HFFc6 (cell line): Measurements from ENCODE around the gene TTC9C. TPM values are rescaled to one million over a fixed set of nuclear protein-coding genes. Genes with fewer than 3 reads are reported as not detected.
"Not testable (repeated sequence)": the region's sequence is repeated elsewhere in the genome, so short reads cannot be mapped to it uniquely, and the experiment has no call there.

ENCODE experiments used
- DNase-seq: peaks from one replicate; pipeline ENCODE4 v3.0.0-alpha.2; 2018
- H3K27ac Mint-ChIP-seq: 2 replicates; pipeline ENCODE4 v1.8.0; 2020; ENCODE audit warnings: mild to moderate bottlenecking, mixed read lengths
- H3K27me3 Mint-ChIP-seq: 2 replicates; pipeline ENCODE4 v1.8.0; 2021; ENCODE audit warnings: mild to moderate bottlenecking, moderate library complexity, mixed read lengths; ENCODE audit not compliant: insufficient read depth
- H3K36me3 Mint-ChIP-seq: 2 replicates; pipeline ENCODE4 v1.8.0; 2021; ENCODE audit warnings: low read depth, mixed read lengths
- H3K4me1 Mint-ChIP-seq: 2 replicates; pipeline ENCODE4 v1.8.0; 2020; ENCODE audit warnings: low read depth, mixed read lengths
- H3K4me3 Mint-ChIP-seq: 2 replicates; pipeline ENCODE4 v1.8.0; 2020; ENCODE audit warnings: mild to moderate bottlenecking, moderate library complexity, mixed read lengths
- H3K9me3 Mint-ChIP-seq: 2 replicates; pipeline ENCODE4 v1.8.0; 2020; ENCODE audit warnings: mild to moderate bottlenecking, mixed read lengths
- CTCF ChIP-seq: fragments of 200-600 bp; sonication (generic); IDR thresholded peaks from 2 replicates; pipeline ENCODE4 v1.5.0; 2021; ENCODE audit warnings: antibody characterized with exemption, mild to moderate bottlenecking
- total RNA-seq, 6 experiments: library from RNA; stranded (reverse); fragmentation: NEBNext Ultra II Directional; extraction: Animal tissue kit (Norgen Biotek cat#: 25700); gene quantifications; 2 replicates in 1 of 6; 3 replicates in 5 of 6; pipeline ENCODE4 v1.2.3, GENCODE V29; 2021

The TTC9C gene
- total RNA-seq, 6 experiments from 2014 or later, result 46.2 to 52.7 (median 50.0) TPM

- no peak for DNase-seq
- Mint-ChIP-seq H3K27me3 (peaks cover 2% of the 10 kb centered on the region; the same call in 1 of the 2 replicates), H3K4me1 (peaks cover 7% of the 10 kb centered on the region; the same call in 1 of the 2 replicates), H3K9me3 (no peaks in the 10 kb centered on the region), H3K4me3 (no peak overlapping the region), H3K36me3 (peaks cover 17% of the 10 kb centered on the region), H3K27ac (no peak overlapping the region)
- no peak for TF ChIP-seq CTCF
These were observed 8.9 kb downstream of the TTC9C start for GRCh38 chr11:62737196-62737595.

- H3K4me3 Mint-ChIP-seq, result no peak overlapping the region
- no peak for DNase-seq
- peaks cover 10% of the 10 kb centered on the region; the same call in 1 of the 2 replicates for H3K36me3 Mint-ChIP-seq
- H3K27me3 Mint-ChIP-seq, result no peaks in the 10 kb centered on the region
- no peaks in the 10 kb centered on the region for H3K4me1 Mint-ChIP-seq
- no peaks in the 10 kb centered on the region for H3K9me3 Mint-ChIP-seq
- H3K27ac Mint-ChIP-seq, result no peak overlapping the region
- TF ChIP-seq CTCF, result no peak
These were observed 19.3 kb downstream of the TTC9C start for GRCh38 chr11:62747475-62748160.

- H3K4me1 Mint-ChIP-seq, H3K27me3 Mint-ChIP-seq, DNase-seq, H3K4me3 Mint-ChIP-seq, H3K27ac Mint-ChIP-seq, H3K36me3 Mint-ChIP-seq, H3K9me3 Mint-ChIP-seq: not testable (repeated sequence)
These were observed 21.6 kb downstream of the TTC9C start for GRCh38 chr11:62749931-62750330.

GRCh38 chr11:62752177-62752785, 24.0 kb downstream of the TTC9C start:
- Mint-ChIP-seq H3K4me3 (no peak overlapping the region; the same call in 1 of the 2 replicates), H3K36me3 (peaks cover 10% of the 10 kb centered on the region; the same call in 1 of the 2 replicates), H3K27ac (no peak overlapping the region), H3K27me3 (peaks cover 6% of the 10 kb centered on the region), H3K4me1 (peaks cover 5% of the 10 kb centered on the region; the same call in 1 of the 2 replicates), H3K9me3 (no peaks in the 10 kb centered on the region)
- DNase-seq, result no peak
- no peak for TF ChIP-seq CTCF

- Mint-ChIP-seq H3K9me3 (no peaks in the 10 kb centered on the region), H3K36me3 (peaks cover 10% of the 10 kb centered on the region; the same call in 1 of the 2 replicates), H3K4me3 (peak overlapping the region; percentile 99), H3K4me1 (peaks cover 5% of the 10 kb centered on the region; the same call in 1 of the 2 replicates), H3K27ac (peak overlapping the region; percentile 98; the same call in 1 of the 2 replicates), H3K27me3 (peaks cover 6% of the 10 kb centered on the region)
- TF ChIP-seq CTCF, result no peak
- no peak for DNase-seq
These were observed 24.9 kb downstream of the TTC9C start for GRCh38 chr11:62752994-62753735.
